Stimulated activated memory B cell treated with anti-CD40 and anti-IgM and Interleukin-4, amounts not matched to agents 10 μg/mL and 1 μg/mL and 100 μg/mL, for 72 hours (primary cell): ENCODE data around the gene ABCF1.
"Not testable (repeated sequence)": the region's sequence is repeated elsewhere in the genome, so short reads cannot be mapped to it uniquely, and the experiment has no call there.

ENCODE experiments used
- ATAC-seq: fragments of 150-1000 bp; cut with Tn5 transposase; 2 replicates; pipeline ENCODE4 v1.10.0; 2021
- H3K27ac Mint-ChIP-seq: one replicate; pipeline ENCODE4 v1.8.0; 2022; ENCODE audit warnings: mild to moderate bottlenecking, mixed read lengths
- H3K27me3 Mint-ChIP-seq: one replicate; pipeline ENCODE4 v1.8.0; 2022; ENCODE audit warnings: mixed read lengths
- H3K36me3 Mint-ChIP-seq: one replicate; pipeline ENCODE4 v1.8.0; 2022; ENCODE audit warnings: mixed read lengths
- H3K4me1 Mint-ChIP-seq: one replicate; pipeline ENCODE4 v1.8.0; 2022; ENCODE audit warnings: mixed read lengths
- H3K4me3 Mint-ChIP-seq: one replicate; pipeline ENCODE4 v1.8.0; 2022; ENCODE audit warnings: mild to moderate bottlenecking, moderate library complexity, mixed read lengths
- H3K9me3 Mint-ChIP-seq: one replicate; pipeline ENCODE4 v1.8.0; 2022; ENCODE audit warnings: mixed read lengths

ABCF1 gene

GRCh38 chr6:30571075-30571761 lies at the start of gene ABCF1:
Gene ABCF1 (plus strand): TSS chr6:30571442. CDS start chr6:30571488, 46 bp downstream.
- H3K4me3 Mint-ChIP-seq = peak within 1 kb of the TSS; percentile 97
- ATAC-seq = peak; percentile 99
- H3K36me3 Mint-ChIP-seq = peaks cover 8% of the 10 kb centered on the region
- peaks cover 57% of the 10 kb centered on the region for H3K4me1 Mint-ChIP-seq
- no peaks in the 10 kb centered on the region for H3K9me3 Mint-ChIP-seq
- H3K27me3 Mint-ChIP-seq = no peaks in the 10 kb centered on the region
- peak within 1 kb of the TSS; percentile 95 for H3K27ac Mint-ChIP-seq

DNA sequence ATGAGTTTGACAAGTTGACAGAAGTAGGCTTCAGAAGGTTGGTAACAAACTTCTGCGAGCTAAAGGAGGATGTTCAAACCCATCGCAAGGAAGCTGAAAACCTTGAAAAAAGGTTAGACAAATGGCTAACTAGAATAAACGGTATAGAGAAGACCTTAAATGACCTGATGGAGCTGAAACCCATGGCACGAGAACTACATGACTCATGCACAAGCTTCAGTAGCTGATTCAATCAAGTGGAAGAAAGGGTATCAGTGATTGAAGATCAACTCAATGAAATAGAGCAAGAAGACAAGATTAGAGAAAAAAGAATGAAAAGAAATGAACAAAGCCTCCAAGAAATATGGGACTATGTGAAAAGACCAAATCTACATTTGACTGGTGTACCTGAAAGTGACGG lies 49.3 kb upstream of the ABCF1 start:
- H3K27ac Mint-ChIP-seq = peak overlapping the region; percentile 78
- not testable (repeated sequence) for H3K27me3 Mint-ChIP-seq, H3K36me3 Mint-ChIP-seq, H3K4me3 Mint-ChIP-seq, H3K9me3 Mint-ChIP-seq, ATAC-seq
- peaks cover 64% of the 10 kb centered on the region for H3K4me1 Mint-ChIP-seq

DNA sequence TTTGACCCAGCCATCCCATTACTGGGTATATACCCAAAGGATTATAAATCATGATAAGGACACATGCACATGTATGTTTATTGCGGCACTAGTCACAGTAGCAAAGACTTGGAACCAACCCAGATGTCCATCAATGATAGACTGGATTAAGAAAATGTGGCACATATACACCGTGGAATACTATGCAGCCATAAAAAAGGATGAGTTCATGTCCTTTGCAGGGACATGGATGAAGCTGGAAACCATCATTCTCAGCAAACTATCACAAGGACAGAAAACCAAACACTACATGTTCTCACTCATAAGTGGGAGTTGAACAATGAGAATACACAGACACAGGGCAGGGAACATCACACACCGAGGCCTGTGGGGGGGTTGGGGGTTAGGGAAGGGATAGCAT lies 44.8 kb upstream of the ABCF1 start:
- not testable (repeated sequence) for ATAC-seq, H3K4me3 Mint-ChIP-seq, H3K27me3 Mint-ChIP-seq, H3K9me3 Mint-ChIP-seq, H3K36me3 Mint-ChIP-seq
- Mint-ChIP-seq H3K4me1 (peaks cover 80% of the 10 kb centered on the region), H3K27ac (peak overlapping the region; percentile 78)

DNA sequence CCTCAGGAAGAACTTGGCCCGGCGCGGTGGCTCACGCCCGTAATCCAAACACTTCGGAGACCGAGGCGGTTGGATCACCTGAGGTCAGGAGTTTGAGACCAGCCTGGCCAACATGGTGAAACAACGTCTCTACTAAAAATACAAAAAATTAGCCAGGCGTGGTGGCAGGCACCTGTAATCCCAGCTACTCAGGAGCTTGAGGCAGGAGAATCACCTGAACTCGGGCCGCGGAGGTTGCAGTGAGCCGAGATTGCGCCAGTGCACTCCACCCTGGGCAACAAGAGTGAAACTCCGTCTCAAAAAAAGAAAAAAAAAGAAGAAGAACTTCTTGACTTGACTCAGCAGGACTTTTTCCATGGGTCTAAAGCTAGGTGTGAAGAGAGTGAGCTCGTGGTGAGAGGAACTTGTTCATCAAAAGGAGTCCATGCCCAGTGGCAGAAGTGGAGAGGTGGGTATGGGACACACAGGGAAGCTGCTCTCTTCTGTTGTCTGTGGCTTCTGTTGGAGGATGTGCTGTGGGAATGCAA lies 41.8 kb upstream of the ABCF1 start:
- Mint-ChIP-seq H3K4me3 (peak overlapping the region; percentile 11), H3K27ac (peak overlapping the region; percentile 78), H3K4me1 (peaks cover 74% of the 10 kb centered on the region)
- H3K36me3 Mint-ChIP-seq, H3K27me3 Mint-ChIP-seq, H3K9me3 Mint-ChIP-seq: not testable (repeated sequence)
- peak; percentile 89 for ATAC-seq

DNA sequence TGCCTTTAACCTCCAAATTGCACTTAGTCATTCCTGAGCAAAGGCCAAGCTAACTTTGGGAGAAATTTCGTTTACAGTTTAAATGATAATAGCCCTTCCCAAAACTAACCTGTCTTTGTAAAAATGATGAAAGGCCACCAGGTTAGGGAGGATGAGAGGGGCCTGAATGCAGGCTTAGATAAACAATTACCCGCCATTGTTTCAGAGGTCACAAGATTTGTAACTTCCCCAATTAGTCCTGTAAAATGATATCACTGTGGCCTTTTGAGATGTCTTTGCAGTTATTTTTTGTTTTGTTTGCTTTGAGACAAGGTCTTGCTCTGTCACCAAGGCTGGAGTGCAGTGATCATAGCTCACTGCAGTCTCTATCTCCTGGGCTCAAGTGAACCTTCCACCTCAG lies 41.2 kb upstream of the ABCF1 start:
- Mint-ChIP-seq H3K27ac (peak overlapping the region; percentile 78), H3K27me3 (no peaks in the 10 kb centered on the region), H3K4me3 (no peak overlapping the region), H3K9me3 (no peaks in the 10 kb centered on the region), H3K4me1 (peaks cover 68% of the 10 kb centered on the region), H3K36me3 (peaks cover 2% of the 10 kb centered on the region)
- ATAC-seq = no peak

DNA sequence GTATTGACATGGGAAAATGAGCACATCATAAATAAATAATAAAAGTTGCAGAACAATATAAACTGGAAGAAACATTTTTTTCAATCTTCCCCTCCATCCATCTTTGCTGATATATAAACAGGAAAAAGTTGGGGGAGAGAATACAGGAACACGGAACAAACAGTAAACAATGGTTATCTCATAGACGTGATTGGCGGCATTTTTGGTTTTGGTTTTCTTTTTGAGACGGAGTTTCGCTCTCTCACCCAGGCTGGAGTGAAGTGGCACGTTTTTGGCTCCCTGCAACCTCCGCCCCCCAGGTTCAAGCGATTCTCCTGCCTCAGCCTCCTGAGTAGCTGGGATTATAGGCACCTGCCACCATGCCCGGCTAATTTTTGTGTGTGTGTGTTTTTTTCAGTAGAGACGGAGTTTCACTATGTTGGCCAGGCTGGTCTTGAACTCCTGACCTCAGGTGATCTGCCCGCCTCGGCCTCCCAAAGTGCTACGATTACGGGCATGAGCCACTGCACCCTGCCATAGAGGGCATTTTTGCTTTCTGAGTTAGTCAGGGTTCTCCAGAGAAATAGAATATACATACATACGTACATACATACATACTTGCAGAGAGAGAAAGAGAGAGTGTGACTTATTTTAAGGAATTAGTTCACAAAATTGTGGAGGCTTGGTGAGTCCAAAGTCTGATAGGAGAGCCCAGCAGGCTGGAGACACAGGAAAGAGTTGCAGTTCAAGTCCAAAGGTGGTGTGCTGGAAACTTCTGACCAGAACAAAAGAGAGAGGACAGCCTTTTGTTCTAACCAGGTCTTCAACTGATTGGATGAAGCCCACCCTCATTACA lies 37.6 kb upstream of the ABCF1 start:
- H3K36me3 Mint-ChIP-seq = no peaks in the 10 kb centered on the region
- peak overlapping the region; percentile 58 for H3K4me3 Mint-ChIP-seq
- H3K27me3 Mint-ChIP-seq = no peaks in the 10 kb centered on the region
- H3K9me3 Mint-ChIP-seq = no peaks in the 10 kb centered on the region
- peak overlapping the region; percentile 80 for H3K27ac Mint-ChIP-seq
- H3K4me1 Mint-ChIP-seq = peaks cover 44% of the 10 kb centered on the region
- no peak for ATAC-seq

DNA sequence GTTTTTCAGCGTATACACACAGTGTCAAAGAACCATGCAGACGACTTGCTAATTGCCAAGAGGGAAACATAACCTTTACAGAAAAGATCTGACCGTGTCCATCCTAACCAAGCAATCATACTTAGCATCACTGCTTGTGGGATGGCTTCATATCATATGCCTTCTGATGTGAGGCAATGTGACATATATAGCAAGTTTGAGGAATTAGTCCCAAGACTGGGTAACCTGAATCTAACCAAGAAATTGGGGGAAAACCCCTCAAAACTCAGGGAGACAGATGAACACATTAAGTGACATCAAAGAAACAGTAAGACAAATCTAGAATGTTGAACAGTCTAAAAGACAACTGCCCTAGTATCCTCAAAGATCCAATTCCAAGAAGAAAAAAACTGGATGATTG lies 33.3 kb upstream of the ABCF1 start:
- Mint-ChIP-seq H3K36me3 (no peaks in the 10 kb centered on the region), H3K27ac (no peak overlapping the region), H3K9me3 (no peaks in the 10 kb centered on the region), H3K4me1 (peaks cover 25% of the 10 kb centered on the region), H3K27me3 (no peaks in the 10 kb centered on the region), H3K4me3 (no peak overlapping the region)
- ATAC-seq = no peak

DNA sequence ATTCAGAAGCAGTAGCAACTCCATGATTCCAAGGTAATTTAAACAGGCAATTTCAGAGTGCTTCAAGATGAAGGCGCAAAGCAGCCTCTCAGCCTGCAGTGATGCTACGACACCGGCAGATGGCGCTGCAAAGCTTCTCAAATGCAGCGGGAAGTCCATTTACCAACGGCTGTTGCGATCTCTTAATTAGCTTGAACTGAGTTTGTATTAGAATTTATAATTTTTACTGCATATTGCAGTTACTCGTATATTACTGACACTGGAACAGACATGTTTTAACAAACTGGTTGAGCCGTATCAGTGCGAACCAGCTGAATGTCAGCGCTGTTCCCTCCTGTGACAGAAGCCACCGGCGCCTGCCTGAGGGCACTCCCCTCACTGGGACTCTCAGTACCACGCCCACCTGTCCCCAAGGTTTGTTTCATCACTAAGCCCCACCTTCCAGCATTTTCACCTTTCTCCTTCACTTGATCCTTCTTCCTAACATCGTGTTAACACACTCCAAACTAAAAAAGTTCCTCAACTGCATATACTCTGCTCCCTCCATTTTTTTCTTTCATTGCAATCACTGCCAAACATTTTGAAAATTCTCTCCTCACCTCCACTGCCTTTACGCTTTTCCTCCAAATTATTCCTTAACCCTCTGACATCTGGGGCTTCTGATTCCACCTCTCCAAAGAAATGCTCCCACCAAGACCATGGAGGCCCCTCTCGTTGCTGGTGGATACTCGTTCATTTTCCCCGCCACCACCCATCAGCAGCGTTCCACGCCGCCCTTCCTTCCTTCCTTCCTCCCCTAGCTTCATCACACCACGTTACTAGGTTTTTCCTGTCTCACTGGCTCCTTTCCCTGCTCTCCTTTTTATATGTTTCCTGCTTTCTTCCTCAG lies 29.5 kb upstream of the ABCF1 start:
- Mint-ChIP-seq H3K9me3 (no peaks in the 10 kb centered on the region), H3K27me3 (no peaks in the 10 kb centered on the region), H3K4me3 (peak overlapping the region; percentile 85)

GRCh38 chr6:30542404-30542725 lies 28.9 kb upstream of the ABCF1 start:
- ATAC-seq = peak; percentile 77
- H3K9me3 Mint-ChIP-seq = no peaks in the 10 kb centered on the region
- no peaks in the 10 kb centered on the region for H3K27me3 Mint-ChIP-seq
- peaks cover 30% of the 10 kb centered on the region for H3K4me1 Mint-ChIP-seq
- H3K36me3 Mint-ChIP-seq = peaks cover 5% of the 10 kb centered on the region
- H3K27ac Mint-ChIP-seq = peak overlapping the region; percentile 59
- peak overlapping the region; percentile 85 for H3K4me3 Mint-ChIP-seq

More for the DNA sequence above, 29.5 kb upstream of the ABCF1 start:
- Mint-ChIP-seq H3K27ac (peak overlapping the region; percentile 59), H3K36me3 (peaks cover under 1% of the 10 kb centered on the region), H3K4me1 (peaks cover 30% of the 10 kb centered on the region)
- peak; percentile 92 for ATAC-seq

- Mint-ChIP-seq H3K4me3 (peak overlapping the region; percentile 6), H3K9me3 (no peaks in the 10 kb centered on the region), H3K4me1 (peaks cover 30% of the 10 kb centered on the region), H3K27ac (peak overlapping the region; percentile 59), H3K36me3 (peaks cover 5% of the 10 kb centered on the region), H3K27me3 (no peaks in the 10 kb centered on the region)
- no peak for ATAC-seq
Measured at GRCh38 chr6:30542915-30543314, 28.3 kb upstream of the ABCF1 start.

- peak overlapping the region; percentile 44 for H3K27ac Mint-ChIP-seq
- no peak for ATAC-seq
- no peaks in the 10 kb centered on the region for H3K27me3 Mint-ChIP-seq
- no peaks in the 10 kb centered on the region for H3K9me3 Mint-ChIP-seq
- H3K4me3 Mint-ChIP-seq = no peak overlapping the region
- peaks cover 30% of the 10 kb centered on the region for H3K4me1 Mint-ChIP-seq
- H3K36me3 Mint-ChIP-seq = peaks cover 14% of the 10 kb centered on the region
Measured at GRCh38 chr6:30543821-30544220, 27.4 kb upstream of the ABCF1 start.

DNA sequence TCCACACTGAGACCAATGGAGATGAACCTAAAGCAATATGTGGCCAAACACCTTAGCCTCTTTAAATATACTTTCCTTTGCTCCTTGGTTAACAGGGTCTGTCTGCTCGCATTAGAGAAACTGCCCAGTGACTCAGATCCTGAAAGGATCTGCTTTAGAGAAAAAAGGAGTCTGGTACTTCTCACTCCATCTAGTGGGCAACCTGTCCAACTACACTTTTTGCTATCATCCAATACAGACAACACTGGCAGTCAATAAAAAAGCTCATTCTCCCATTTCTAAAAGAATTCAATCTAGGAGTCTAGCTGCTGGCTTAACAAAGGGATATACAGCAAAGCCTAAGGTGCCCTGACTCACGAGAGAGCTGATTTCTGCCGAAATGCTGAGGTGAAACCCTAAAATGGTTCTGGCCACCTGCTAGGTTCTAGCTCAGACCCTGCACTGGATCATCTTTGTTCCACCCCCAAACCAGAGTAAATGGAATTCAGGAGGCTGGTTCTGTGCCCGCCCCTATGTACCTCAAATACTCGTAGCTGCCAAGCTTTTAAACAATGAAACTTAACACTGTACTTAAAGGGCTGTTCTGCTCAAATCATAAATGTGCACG lies 26.5 kb upstream of the ABCF1 start:
- Mint-ChIP-seq H3K27me3 (no peaks in the 10 kb centered on the region), H3K36me3 (peaks cover 23% of the 10 kb centered on the region), H3K27ac (peak overlapping the region; percentile 44), H3K4me3 (no peak overlapping the region), H3K4me1 (peaks cover 30% of the 10 kb centered on the region), H3K9me3 (no peaks in the 10 kb centered on the region)
- peak; percentile 66 for ATAC-seq

- Mint-ChIP-seq H3K36me3 (peaks cover 50% of the 10 kb centered on the region), H3K4me1 (peaks cover 20% of the 10 kb centered on the region), H3K9me3 (no peaks in the 10 kb centered on the region), H3K27ac (no peak overlapping the region), H3K27me3 (no peaks in the 10 kb centered on the region), H3K4me3 (no peak overlapping the region)
- ATAC-seq = no peak
Measured at GRCh38 chr6:30547454-30547853, 23.8 kb upstream of the ABCF1 start.

DNA sequence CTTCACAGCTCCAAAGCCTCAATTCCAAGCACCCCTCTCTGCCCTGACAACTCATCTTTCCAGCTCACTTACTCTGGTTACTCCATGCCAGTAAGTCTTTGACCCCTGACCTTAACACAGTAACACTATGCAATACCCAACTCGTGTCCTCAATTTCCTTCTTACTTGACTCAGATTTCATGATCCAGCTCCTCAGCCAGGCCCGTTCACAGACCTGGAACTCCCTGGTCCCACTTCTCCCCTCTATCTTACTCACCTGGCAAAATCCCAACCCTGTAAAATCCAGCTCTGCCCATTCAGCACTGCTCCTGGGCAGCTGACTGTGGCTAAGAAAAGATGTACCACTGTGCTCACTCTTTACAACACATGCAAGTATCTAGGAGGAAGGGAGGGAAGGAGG lies 22.9 kb upstream of the ABCF1 start:
- no peaks in the 10 kb centered on the region for H3K9me3 Mint-ChIP-seq
- H3K4me1 Mint-ChIP-seq = peaks cover 16% of the 10 kb centered on the region
- peaks cover 59% of the 10 kb centered on the region for H3K36me3 Mint-ChIP-seq
- ATAC-seq = no peak
- H3K27ac Mint-ChIP-seq = peak overlapping the region; percentile 27
- H3K27me3 Mint-ChIP-seq = no peaks in the 10 kb centered on the region
- H3K4me3 Mint-ChIP-seq = no peak overlapping the region

GRCh38 chr6:30554404-30554803 lies 16.8 kb upstream of the ABCF1 start:
- H3K4me1 Mint-ChIP-seq = peaks cover 36% of the 10 kb centered on the region
- H3K27me3 Mint-ChIP-seq = no peaks in the 10 kb centered on the region
- H3K36me3 Mint-ChIP-seq = peaks cover 53% of the 10 kb centered on the region
- no peak for ATAC-seq
- H3K27ac Mint-ChIP-seq = peak overlapping the region; percentile 97
- H3K4me3 Mint-ChIP-seq = no peak overlapping the region
- no peaks in the 10 kb centered on the region for H3K9me3 Mint-ChIP-seq
